ENCODE results near the gene CD151. TPM values are rescaled to one million over a fixed set of nuclear protein-coding genes. Genes with fewer than 3 reads are reported as not detected.
A peak's percentile ranks its signal among the peaks of the same experiment; 100 is the strongest.

CD151 gene
- polyA plus RNA-seq (2011; rRNA removed) (1,448 and 2,262 TPM in 2 replicates), polyA minus RNA-seq (2011; rRNA and poly(A)+ RNA removed) (434 and 704 TPM in 2 replicates)

DNA sequence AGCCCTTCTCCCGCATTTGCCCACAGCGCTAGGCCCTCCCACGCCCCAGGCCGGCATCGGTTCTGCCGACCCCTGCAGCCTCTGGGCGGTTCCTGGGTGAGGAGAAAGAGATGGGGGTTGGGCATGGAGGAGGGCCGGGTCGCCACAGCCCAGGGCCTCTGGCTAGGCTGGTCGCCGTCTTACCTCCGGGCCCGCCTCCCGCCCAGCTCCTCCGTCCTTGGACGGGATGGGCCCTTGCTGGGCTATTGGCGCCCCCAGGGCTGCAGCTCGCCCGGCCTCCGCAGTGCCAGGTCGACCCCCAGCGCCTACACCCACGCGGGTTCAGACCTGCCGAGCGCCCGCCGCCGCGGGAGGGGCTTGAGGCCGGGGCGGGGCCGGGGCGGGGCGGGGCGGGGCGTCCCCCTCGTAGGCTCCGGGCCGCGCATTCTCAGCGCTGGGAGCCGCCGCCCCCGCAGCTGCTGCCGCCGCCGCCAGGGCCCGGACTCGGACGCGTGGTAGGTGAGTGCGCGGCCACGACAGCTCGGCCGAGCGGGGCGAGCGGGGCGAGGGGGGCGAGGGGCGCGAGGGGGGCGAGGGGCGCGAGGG, at the start of gene CD151:
Gene CD151 (plus strand): TSS at position 424 of the 585 bp plus-strand sequence. CDS start 3,118 bp downstream, outside the sequence.
- H3K36me3 ChIP-seq (ENCODE audit: control insufficient read depth, insufficient read depth, low read length), result peaks cover 15% of the 10 kb centered on the region
- ChIA-PET CTCF (interaction anchor here (0.6 to 1.5 kb wide), 5 partner anchors 10 to 84 kb away, joined by 3 to 5 read pairs (median 4); partner anchors contain the start of gene SLC25A22), POLR2A (interaction anchor here (0.6 to 3.1 kb wide), 4 partner anchors 10 to 73 kb away, joined by 4 to 15 read pairs (median 6); partner anchors contain the start of genes PNPLA2 and TSPAN4)
- H3K4me3 ChIP-seq (ENCODE audit: low read depth, low read length), result peak within 1 kb of the TSS; percentile 80
- DNase-seq (ENCODE audit: low read depth), result no peak
- TF ChIP-seq, protein P1, sequence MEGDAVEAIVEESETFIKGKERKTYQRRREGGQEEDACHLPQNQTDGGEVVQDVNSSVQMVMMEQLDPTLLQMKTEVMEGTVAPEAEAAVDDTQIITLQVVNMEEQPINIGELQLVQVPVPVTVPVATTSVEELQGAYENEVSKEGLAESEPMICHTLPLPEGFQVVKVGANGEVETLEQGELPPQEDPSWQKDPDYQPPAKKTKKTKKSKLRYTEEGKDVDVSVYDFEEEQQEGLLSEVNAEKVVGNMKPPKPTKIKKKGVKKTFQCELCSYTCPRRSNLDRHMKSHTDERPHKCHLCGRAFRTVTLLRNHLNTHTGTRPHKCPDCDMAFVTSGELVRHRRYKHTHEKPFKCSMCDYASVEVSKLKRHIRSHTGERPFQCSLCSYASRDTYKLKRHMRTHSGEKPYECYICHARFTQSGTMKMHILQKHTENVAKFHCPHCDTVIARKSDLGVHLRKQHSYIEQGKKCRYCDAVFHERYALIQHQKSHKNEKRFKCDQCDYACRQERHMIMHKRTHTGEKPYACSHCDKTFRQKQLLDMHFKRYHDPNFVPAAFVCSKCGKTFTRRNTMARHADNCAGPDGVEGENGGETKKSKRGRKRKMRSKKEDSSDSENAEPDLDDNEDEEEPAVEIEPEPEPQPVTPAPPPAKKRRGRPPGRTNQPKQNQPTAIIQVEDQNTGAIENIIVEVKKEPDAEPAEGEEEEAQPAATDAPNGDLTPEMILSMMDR (IDR thresholded peaks at IDR 0.05; ENCODE audit: insufficient read depth, low read depth, low read length), result no peak
- no peaks in the 10 kb centered on the region for H3K27me3 ChIP-seq (ENCODE audit: control insufficient read depth, insufficient read depth, low read length)

DNA sequence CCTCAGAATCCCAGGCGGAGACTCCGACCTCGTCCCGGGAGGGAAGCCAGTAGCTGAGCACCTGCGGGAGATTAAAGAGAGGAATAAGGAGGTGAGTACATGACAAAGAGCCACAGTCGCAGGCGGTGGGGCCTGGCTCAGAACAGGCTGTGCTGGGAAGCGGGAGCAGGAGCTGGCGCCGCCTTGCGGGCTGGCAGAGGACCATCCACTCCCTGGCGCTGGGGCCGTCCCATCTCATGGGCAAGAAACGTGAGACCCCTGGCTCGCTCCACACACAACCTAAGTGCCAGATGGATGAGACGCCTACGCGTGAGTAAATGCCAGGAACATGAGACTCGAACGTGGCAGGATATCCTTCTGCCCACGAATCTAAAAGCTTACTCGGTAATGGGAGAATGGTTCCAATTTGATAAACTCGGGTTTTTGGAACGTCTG, 49.2 kb upstream of the CD151 start:
- POLR2A ChIA-PET, result no interaction called here
- no peak for DNase-seq (ENCODE audit: low read depth)
- no peaks in the 10 kb centered on the region for H3K27me3 ChIP-seq (ENCODE audit: control insufficient read depth, insufficient read depth, low read length)
- H3K36me3 ChIP-seq (ENCODE audit: control insufficient read depth, insufficient read depth, low read length), result peaks cover 9% of the 10 kb centered on the region
- CTCF ChIA-PET, result interaction anchor here (0.6 to 2.3 kb wide), 9 partner anchors 10 to 285 kb away, joined by 3 to 9 read pairs (median 6); partner anchors contain the start of gene PIDD1
- no peak overlapping the region for H3K4me3 ChIP-seq (ENCODE audit: low read depth, low read length)
- TF ChIP-seq, protein P1 (IDR thresholded peaks at IDR 0.05; ENCODE audit: insufficient read depth, low read depth, low read length), result peak; percentile 90

DNA sequence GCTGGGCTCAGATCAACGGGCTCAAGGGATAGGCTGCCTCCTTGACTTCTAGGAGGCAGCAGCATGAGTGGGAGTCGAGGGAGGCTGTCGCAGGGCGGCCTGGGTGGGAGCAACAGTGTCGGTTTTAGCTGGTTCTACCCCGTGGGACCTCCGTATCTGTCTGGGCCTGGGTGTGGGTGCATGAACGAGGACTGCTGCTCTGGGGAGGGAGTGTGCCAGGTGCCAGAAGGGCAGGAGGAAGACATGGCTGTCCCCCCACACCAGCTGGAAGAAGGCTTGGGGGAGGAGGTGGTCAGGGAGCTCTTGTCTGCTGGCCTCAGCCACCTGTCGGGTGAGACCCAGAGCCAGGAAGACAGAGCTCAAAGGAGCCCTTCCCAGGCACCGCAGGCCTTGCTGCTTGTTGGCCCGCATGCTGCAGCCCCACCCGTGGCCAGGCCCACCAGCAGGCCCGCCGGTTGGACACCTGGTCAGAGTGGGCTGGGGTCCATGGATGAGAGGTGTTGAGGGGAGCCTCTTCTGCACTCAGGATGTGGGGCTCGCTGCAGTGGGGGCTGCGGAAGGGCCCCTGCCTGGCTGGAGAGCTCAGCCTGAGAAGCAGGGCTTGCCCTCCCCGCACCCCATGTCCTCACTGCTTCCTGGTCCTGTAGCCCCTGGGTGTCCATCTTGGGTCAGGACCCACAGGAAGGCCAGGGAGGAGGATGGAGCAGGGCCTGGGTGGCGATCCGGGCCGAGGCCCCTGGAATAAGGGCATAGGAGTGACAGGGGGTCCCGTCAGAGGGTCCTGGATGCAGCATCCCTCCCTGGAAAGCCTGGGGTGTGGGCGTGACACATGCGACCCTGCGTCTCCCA, 46.3 kb upstream of the CD151 start:
- DNase-seq (ENCODE audit: low read depth), result no peak
- Histone ChIP-seq H3K4me3 (ENCODE audit: low read depth, low read length) (no peak overlapping the region), H3K36me3 (ENCODE audit: control insufficient read depth, insufficient read depth, low read length) (peaks cover 2% of the 10 kb centered on the region), H3K27me3 (ENCODE audit: control insufficient read depth, insufficient read depth, low read length) (no peaks in the 10 kb centered on the region)
- POLR2A ChIA-PET, result no interaction called here
- CTCF ChIA-PET, result no interaction called here
- TF ChIP-seq, protein P1 (IDR thresholded peaks at IDR 0.05; ENCODE audit: insufficient read depth, low read depth, low read length), result no peak

DNA sequence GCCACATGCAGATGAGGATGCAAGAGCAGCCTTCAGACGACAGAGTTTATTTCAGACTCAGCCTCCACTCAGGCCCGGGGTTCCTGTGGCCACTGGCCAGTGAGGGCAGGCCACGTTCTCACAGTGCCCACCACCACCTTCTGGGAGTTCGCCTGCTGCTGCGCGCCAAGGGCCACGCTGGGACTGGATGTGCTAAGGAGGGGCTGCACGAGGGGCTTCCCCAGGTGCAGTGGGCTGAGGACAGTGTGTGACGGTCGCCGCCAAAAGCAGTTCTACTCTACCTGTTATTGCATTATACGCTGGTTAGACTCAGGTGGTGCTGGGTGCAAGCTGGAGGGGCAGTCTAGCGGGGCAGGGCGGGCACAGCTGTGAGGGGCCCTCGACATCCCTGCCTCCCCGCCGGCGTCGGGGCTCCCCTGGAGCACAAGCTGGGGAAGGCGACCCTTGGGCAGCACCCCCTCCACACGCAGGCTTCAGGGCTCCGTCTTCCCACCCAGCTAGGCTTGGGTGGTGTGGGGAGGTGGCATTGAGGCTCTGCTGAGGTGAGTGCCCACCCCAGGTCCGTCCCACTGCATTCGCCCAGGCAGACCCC, 45.6 kb upstream of the CD151 start:
- ChIA-PET POLR2A (no interaction called here), CTCF (no interaction called here)
- Histone ChIP-seq H3K36me3 (ENCODE audit: control insufficient read depth, insufficient read depth, low read length) (peaks cover 2% of the 10 kb centered on the region), H3K4me3 (ENCODE audit: low read depth, low read length) (no peak overlapping the region), H3K27me3 (ENCODE audit: control insufficient read depth, insufficient read depth, low read length) (no peaks in the 10 kb centered on the region)
- TF ChIP-seq, protein P1 (IDR thresholded peaks at IDR 0.05; ENCODE audit: insufficient read depth, low read depth, low read length), result no peak
- no peak for DNase-seq (ENCODE audit: low read depth)

All from BJ (cell line).